HK-2 (cell line): ENCODE data around the gene B4GALNT3.

Source experiments
- DNase-seq: peaks from one replicate; pipeline ENCODE4 v3.0.0-alpha.2; 2018; ENCODE audit not compliant: unreplicated experiment

The B4GALNT3 gene

GRCh38 chr12:467591-467990, 7.9 kb downstream of the B4GALNT3 start:
- no peak for DNase-seq

DNA sequence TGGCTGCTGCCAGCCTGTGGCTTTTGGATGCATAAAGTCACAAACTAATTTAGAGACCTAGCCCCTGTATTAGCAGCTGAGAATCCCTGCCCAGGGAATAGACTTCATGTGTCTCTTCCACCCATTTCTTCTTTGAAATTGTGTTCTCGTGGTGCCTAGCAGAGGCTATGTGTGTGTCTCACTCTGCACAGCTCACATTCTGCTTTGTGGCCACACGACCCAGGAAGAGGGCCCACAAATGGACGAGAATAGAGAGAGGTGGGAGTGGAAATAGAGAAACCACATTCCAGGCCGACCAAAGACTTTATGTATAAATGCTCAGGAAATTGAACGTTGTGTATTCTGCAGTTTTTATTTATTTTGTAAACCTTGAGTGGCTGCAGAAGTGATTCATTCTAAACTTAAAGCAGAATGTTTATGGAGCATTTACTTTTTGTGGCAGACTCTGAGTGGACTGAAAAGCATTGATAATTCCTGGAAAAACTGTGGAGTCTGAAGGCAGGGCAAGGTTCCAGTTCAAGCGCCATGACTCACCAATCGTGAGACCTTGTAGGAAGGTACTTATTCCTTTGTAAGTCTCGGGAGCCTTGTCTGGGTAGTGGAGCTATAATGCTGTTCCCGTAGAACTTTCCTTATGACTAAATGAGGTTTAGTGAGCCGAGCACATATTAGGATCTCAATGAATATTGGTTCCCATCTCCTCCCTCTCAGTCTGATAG, 9.1 kb downstream of the B4GALNT3 start:
- no peak for DNase-seq

DNA sequence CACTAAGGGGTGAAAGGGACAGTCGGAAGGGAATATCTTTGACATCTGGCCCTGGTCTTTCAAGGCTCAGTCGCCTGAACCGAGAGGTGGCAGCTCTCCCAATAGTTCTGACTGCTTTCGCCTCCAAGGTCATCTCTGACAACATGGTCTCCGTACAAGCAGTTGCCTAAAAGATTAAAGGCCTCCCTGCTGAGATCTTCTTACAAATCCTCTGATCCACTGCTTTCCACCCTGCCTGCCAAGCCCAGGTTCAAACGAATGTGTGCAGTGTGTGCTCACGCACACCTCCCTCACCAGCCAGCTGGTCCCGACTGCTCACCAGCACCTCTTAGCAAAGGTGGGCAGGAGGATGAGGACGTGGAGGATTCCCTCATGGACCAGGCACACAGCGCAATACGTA, 10.4 kb downstream of the B4GALNT3 start:
- no peak for DNase-seq

DNA sequence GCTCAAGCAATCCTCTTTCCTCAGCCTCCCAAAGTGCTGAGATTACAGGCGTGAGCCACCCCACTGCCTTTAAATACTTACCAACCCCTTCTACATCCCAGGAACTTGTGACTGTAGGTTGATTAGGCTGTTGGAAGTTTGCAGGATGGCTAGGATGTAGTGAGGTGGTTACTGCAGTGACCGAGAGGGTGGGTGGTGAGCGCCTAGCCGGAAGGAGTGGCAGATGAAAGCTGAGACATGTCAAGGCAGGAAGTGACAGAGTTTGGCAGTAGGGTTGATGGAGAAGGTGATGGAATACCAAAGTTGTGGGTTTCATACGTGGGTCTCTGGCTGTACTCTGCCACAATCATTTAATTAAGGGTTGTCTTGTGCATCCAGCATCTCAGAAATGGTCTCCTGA, 13.5 kb downstream of the B4GALNT3 start:
- no peak for DNase-seq

- DNase-seq, result no peak
These were observed 14.3 kb downstream of the B4GALNT3 start for GRCh38 chr12:473863-474577.

- no peak for DNase-seq
These were observed 15.5 kb downstream of the B4GALNT3 start for GRCh38 chr12:475286-475685.

GRCh38 chr12:479161-479560, 19.4 kb downstream of the B4GALNT3 start:
- DNase-seq, result no peak

GRCh38 chr12:480831-481816, 21.4 kb downstream of the B4GALNT3 start:
- DNase-seq, result no peak

DNA sequence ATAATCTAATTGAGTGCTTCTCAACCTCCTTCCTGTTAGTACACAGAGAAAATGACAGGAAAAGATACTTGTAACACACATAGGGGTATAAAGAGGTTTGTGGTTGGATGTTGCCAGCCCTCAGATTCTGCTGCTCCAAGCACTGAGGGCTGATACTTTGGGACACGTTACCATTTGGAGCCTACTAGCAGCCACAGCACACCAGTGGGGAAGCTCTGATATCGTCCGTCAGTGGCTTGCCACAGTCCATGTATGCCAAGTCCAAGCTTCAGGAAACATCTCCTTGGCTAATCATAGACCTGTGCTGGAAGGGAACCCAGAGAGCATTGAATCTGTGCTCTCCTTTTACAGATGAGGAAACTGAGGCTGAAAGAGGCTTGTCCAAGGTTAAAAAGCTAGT, 22.3 kb downstream of the B4GALNT3 start:
- no peak for DNase-seq

GRCh38 chr12:484096-484495, 24.4 kb downstream of the B4GALNT3 start:
- no peak for DNase-seq

DNA sequence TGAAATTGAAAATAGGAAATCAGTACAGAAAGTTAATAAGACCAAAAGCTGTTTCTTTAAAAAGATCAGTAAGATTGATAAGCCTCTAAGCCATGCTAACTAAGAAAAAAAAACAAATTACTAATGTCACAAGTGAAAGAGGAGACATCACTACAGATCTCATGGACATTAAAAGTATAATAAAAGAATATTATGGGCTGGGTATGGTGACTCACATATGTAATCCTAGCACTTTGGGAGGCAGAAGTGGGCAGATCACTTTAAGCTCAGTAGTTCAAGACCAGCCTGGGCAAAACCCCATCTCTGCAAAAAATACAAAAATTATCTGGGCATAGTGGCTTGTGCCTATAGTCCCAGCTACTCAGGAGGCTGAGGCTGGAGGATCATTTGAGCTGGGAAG, 30.5 kb downstream of the B4GALNT3 start:
- DNase-seq, result no peak

DNA sequence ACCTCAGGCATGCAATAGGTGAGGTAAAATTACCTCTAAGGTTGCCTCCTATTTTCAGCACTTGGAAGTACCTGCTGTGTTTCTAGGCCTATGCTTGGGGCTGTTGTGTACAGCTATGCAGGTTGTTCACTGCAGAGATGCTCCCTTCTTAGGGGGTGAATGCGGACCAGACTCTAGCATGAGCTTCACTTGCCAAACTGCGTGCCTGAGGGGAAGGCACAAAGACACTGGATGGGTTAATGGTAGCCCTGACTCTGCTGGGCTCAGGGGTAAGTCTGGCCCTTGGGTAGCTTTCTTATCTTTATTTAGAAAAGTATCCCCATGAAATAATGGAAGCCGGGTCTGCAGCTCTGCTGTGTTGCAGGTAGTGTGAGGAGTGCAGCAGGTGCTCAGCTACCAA, 35.7 kb downstream of the B4GALNT3 start:
- DNase-seq, result no peak

GRCh38 chr12:496736-497135, 37.0 kb downstream of the B4GALNT3 start:
- DNase-seq, result no peak

DNA sequence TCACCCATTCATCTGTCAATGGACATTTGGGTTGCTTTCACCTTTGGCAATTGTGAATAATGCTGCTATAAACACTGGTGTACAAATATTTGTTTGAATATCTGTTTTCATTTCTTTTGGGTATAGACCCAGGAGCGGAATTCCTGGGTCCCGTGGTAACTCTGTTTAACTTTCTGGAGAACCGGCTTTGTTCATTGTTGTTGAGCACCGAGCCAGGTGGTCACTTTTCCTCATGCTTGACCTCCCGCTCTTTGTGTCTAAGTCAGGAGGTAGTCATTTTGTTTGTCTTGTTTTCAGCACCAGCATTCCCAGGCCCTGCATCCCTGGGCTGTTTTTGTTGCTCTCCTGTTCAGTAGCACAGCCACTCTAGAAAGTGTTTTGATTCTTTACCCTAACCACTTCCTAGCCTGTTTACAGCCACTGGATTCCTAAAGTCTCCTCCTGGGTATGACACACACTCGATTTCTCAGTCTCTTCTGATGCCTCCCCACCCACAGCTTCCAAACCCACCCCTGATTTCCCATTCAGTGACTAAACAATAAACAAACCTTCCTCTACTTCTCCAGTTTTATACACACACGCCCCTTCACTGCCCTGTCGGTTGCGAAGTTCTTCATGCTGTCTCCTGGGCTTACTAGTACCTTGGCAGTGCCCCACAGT, 37.9 kb downstream of the B4GALNT3 start:
- no peak for DNase-seq

DNA sequence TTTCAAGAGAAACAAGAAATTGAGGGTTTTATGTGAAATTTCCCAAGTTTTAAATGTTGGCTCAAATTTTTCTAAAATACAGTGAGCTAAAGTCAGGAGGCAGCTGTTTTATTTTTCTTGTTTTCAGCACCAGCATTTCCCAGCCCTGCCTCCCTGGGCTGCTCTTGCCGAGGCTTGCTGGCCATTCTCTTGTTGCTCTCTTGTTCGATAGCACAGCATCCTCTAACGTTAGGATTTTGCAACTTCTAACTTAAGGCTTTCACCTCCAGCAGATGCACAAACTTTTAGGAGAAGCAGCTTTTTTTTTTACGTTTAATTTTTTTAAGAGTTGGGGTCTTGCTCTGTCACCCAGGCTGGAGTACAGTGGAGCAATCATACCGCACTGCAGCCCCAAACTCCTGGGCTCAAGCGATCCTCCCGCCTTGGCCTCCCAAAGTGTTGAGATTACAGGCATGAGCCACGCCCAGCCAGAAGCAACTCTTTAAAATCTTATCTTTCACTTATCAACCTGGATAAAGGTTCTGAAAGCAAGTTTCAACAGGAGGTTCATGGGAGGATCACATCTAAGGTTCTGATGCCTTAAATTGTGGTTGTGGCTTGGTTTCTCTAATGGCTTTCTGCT, 40.2 kb downstream of the B4GALNT3 start:
- DNase-seq, result no peak

DNA sequence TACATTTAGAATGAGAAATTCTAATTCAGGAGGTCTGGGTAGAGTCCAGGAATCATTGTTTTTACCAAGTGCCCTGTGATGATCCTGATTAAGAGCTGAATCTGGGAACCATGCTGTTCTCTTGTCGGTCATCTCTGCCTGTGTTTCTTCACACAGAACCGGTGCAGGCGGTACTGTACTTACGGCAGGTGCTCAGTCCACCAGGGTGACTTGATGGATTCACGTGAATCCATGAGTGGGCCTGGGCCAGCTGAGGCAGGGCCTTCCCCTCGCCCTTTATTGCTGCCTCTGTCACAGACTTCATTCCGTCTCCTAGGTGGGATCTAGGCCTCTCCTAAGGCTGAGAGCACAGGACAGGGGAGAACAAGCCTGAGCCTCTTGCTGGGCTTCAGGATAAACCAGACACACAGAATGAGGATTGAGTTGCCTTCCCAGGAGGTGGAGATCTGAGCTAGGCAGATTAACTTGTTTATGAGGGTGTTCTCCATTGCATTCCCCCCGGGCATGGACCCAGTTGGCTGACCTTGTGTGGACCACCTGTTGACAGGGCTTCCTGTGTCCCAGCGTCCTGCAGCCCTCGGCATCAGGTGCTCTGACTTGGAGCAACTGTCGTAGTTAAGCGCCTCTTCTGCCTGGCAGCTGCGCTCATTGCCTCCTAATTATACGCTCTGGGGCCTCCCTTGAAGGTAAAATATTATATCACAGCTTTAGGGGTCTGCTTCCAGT, 42.1 kb downstream of the B4GALNT3 start:
- DNase-seq, result no peak

DNA sequence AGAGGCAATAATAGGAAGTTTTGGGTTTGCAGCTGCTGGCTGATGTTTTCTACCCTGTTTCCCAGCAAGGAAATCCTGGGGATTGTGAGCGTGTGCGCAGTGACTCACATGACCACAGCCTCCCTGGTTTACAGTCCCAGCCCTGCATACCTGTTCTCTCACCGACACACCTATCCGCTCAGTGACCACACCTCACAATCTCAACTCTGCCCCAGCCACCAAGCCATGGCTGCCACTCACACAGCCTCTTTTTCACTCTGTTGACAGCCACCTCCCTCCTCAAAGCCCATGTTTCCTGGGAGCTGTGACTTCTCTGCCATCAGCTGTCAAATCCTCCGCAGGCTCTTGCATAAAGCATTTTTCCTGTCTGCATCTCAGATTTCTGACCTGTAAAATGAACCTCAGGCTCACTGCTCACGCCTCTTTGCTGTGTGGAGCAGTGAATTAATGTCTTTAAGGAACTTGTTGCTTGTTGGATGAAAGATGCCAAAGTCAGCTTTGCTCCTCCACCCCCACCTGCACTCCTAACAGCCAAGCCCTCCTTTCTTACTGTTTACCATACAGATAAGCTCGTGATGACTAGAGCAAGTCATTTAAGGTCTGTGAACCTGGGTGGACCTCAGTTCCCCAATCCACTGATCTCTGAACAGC, 43.5 kb downstream of the B4GALNT3 start:
- no peak for DNase-seq

GRCh38 chr12:505221-505620, 45.5 kb downstream of the B4GALNT3 start:
- DNase-seq, result no peak

- no peak for DNase-seq
These were observed 47.7 kb downstream of the B4GALNT3 start for GRCh38 chr12:507391-507796.

DNA sequence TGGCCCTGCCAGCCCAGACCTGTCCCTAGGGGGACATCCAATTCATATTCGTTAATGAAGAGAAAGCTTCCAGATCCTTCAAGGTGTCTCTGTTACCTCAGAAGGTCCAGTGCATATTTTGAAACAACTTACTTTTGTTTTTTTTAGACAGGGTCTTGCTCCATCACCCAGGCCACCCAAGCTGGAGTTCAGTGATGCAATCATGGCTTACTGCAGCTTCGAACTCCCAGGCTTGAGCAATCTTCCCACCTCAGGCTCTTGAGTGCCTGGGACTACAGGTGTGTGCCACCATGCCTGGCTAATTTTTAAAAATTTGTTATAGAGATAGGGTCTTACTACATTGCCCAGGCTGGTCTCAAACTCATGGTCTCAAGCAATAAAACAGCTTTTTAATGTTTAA, 48.4 kb downstream of the B4GALNT3 start:
- DNase-seq, result no peak
